A549 (cell line): ENCODE data around the gene SLC9A2. TPM values are rescaled to one million over a fixed set of nuclear protein-coding genes. Genes with fewer than 3 reads are reported as not detected.

Experiments used
- ATAC-seq, 2 experiments: fragments of 200-7000 bp in 1 of 2; fragments of >200 bp in 1 of 2; cut with Nextera tagmentation in 1 of 2; cut with Tn5 transposase in 1 of 2; 3 replicates each; pipeline versions ENCODE4 v1.8.0 to v1.9.1; 2018 to 2020; ENCODE audit warnings: mild to moderate bottlenecking in 1 of 2, moderate library complexity in 1 of 2
- CTCF ChIA-PET: fragments of 300-600 bp; sonication (Branson Sonifier 250); formaldehyde crosslinking; extraction: SDS; loops from one replicate; lab custom pipeline; 2021; ENCODE audit warnings: antibody characterized with exemption, inconsistent platforms; lab: Yijun Ruan, JAX
- POLR2A ChIA-PET: fragments of 350-600 bp; formaldehyde crosslinking; extraction: SDS; loops from one replicate; lab custom pipeline; 2021; ENCODE audit warnings: antibody characterized with exemption, inconsistent platforms; lab: Yijun Ruan, JAX
- DNase-seq, 2 experiments: peaks; one replicate each; pipeline versions ENCODE4 v3.0.0 to v3.0.0-alpha.2; 2011 to 2016; ENCODE audit warnings: low read depth in 1 of 2, low spot score in 1 of 2
- FAIRE-seq: peaks from 2 replicates; lab custom pipeline; 2011; peaks lifted over from hg19 to GRCh38; lab: Jason Lieb, UNC
- H3K27ac ChIP-seq, 2 experiments: fragments of >200 bp; sonication (Bioruptor Twin); formaldehyde crosslinking; 3 replicates each; pipeline ENCODE4 v1.5.1; 2016 to 2017
- H3K4me1 ChIP-seq: fragments of >200 bp; sonication (Bioruptor Twin); formaldehyde crosslinking; 3 replicates; pipeline ENCODE4 v1.6.1; 2016
- H3K4me2 ChIP-seq: fragments of >200 bp; sonication (Bioruptor Twin); formaldehyde crosslinking; 3 replicates; pipeline ENCODE4 v1.6.1; 2016
- H3K4me3 ChIP-seq: fragments of >200 bp; sonication (Bioruptor Twin); formaldehyde crosslinking; 3 replicates; pipeline ENCODE4 v1.5.1; 2016
- H3K9me3 ChIP-seq: fragments of >200 bp; sonication (Bioruptor Twin); formaldehyde crosslinking; 3 replicates; pipeline ENCODE4 v1.6.1; 2016
- CBX2 ChIP-seq: fragments of 200-600 bp; sonication (generic); IDR thresholded peaks from 2 replicates; pipeline ENCODE4 v1.6.1; 2016; ENCODE audit warnings: low read depth, mild to moderate bottlenecking, borderline replicate concordance
- CEBPB ChIP-seq, 2 experiments: fragments of >200 bp in 1 of 2; sonication (Bioruptor Twin) in 1 of 2; formaldehyde crosslinking in 1 of 2; IDR thresholded peaks; 2 replicates each; pipeline ENCODE4 v1.6.1; 2012 to 2016
- CHD2 ChIP-seq: fragments of 150-350 bp; IDR thresholded peaks from 2 replicates; pipeline ENCODE4 v1.6.1; 2014; ENCODE audit warnings: low read length; ENCODE audit not compliant: partially characterized antibody
- EHF ChIP-seq: fragments of 250-450 bp; sonication (Bioruptor Pico); IDR thresholded peaks from 2 replicates; pipeline ENCODE4 v1.5.0; 2020; ENCODE audit warnings: mild to moderate bottlenecking
- EP300 ChIP-seq, 2 experiments: fragments of >200 bp; sonication (Bioruptor Twin); formaldehyde crosslinking; IDR thresholded peaks; 2 replicates in 1 of 2; 3 replicates in 1 of 2; pipeline ENCODE4 v1.6.1; 2016 to 2017
- FOSL2 ChIP-seq, 2 experiments: fragments of 450-650 bp in 1 of 2; fragments of >200 bp in 1 of 2; sonication (Bioruptor Twin) in 1 of 2; formaldehyde crosslinking; IDR thresholded peaks; 2 replicates each; pipeline versions ENCODE4 v1.5.0 to v1.6.1; 2016 to 2020; ENCODE audit warnings: mild to moderate bottlenecking in 1 of 2, moderate library complexity in 1 of 2
- FOXS1 ChIP-seq: fragments of 250-450 bp; sonication (Bioruptor Pico); IDR thresholded peaks from 2 replicates; pipeline ENCODE4 v1.5.0; 2020; ENCODE audit warnings: mild to moderate bottlenecking, moderate library complexity
- GATA3 ChIP-seq: IDR thresholded peaks from 2 replicates; pipeline ENCODE4 v1.6.1; 2012; ENCODE audit warnings: borderline replicate concordance
- HOXB5 ChIP-seq: fragments of 250-450 bp; sonication (Bioruptor Pico); IDR thresholded peaks from 2 replicates; pipeline ENCODE4 v1.5.0; 2020; ENCODE audit warnings: mild to moderate bottlenecking, moderate library complexity
- MAZ ChIP-seq: fragments of 150-350 bp; IDR thresholded peaks from 2 replicates; pipeline ENCODE4 v1.6.1; 2014; ENCODE audit warnings: antibody characterized with exemption, low read depth, low read length, borderline replicate concordance
- PHF8 ChIP-seq: fragments of 200-600 bp; sonication (generic); IDR thresholded peaks from 2 replicates; pipeline ENCODE4 v1.6.1; 2016; ENCODE audit warnings: low read depth, mild to moderate bottlenecking, antibody characterized with exemption, moderate library complexity, borderline replicate concordance
- RAD21 ChIP-seq, 2 experiments: fragments of >200 bp in 1 of 2; sonication (Bioruptor Twin) in 1 of 2; formaldehyde crosslinking in 1 of 2; IDR thresholded peaks in 1 of 2; conservative IDR thresholded peaks in 1 of 2; 2 replicates in 1 of 2; 3 replicates in 1 of 2; pipeline ENCODE4 v1.6.1; 2012 to 2018; ENCODE audit warnings: inconsistent platforms in 1 of 2
- RCOR1 ChIP-seq: fragments of 150-350 bp; IDR thresholded peaks from 2 replicates; pipeline ENCODE4 v1.6.1; 2014; ENCODE audit warnings: antibody characterized with exemption, low read length, low read depth
- RNF2 ChIP-seq: fragments of 200-600 bp; sonication (generic); IDR thresholded peaks from 2 replicates; pipeline ENCODE4 v1.6.1; 2016; ENCODE audit warnings: low read depth, mild to moderate bottlenecking, antibody characterized with exemption, moderate library complexity, borderline replicate concordance
- SREBF2 ChIP-seq: fragments of 450-650 bp; IDR thresholded peaks from 2 replicates; pipeline ENCODE4 v1.6.1; 2014; ENCODE audit warnings: mild to moderate bottlenecking, moderate library complexity
- TP53 ChIP-seq: fragments of 250-450 bp; sonication (Bioruptor Pico); IDR thresholded peaks from 2 replicates; pipeline ENCODE4 v1.5.0; 2021; ENCODE audit warnings: mild to moderate bottlenecking, moderate library complexity
- WGBS: methylation state at CpG from one replicate; pipeline ENCODE4 v1.1.6; 2017; ENCODE audit errors: missing lambda C conversion rate; 5-methylcytosine and 5-hydroxymethylcytosine counted together
- polyA plus RNA-seq, 4 experiments: library from polyadenylated mRNA; depleted of rRNA in 3 of 4; stranded (reverse); fragments of >200 nt; fragmentation: RNase III in 1 of 4; extraction: RNeasy Plus Mini Kit Qiagen cat#74134 plus additional on column Dnase treatment in 1 of 4; gene quantifications; 2 replicates in 3 of 4; 3 replicates in 1 of 4; pipeline ENCODE4 v1.2.3, GENCODE V29; 2011 to 2017
- TF ChIP-seq, protein P1 (sequence below): IDR thresholded peaks from 2 replicates; pipeline ENCODE4 v1.6.1; 2012
- TF ChIP-seq, protein P2 (sequence below): fragments of 250-450 bp; sonication (Bioruptor Pico); IDR thresholded peaks from 2 replicates; pipeline ENCODE4 v1.5.0; 2020; ENCODE audit warnings: low read depth, mild to moderate bottlenecking, moderate library complexity
- TF ChIP-seq, protein P3 (sequence below): IDR thresholded peaks from 2 replicates; pipeline ENCODE4 v1.6.1; 2012; ENCODE audit warnings: low read depth, borderline replicate concordance
- TF ChIP-seq, protein P4 (sequence below): fragments of 450-650 bp; IDR thresholded peaks from 2 replicates; pipeline ENCODE4 v1.6.1; 2014; ENCODE audit warnings: antibody characterized with exemption

The SLC9A2 gene
- polyA plus RNA-seq, 2 of the 4 experiments (the other 2 are of a cell fraction), result 3.0 to 4.1 TPM

DNA sequence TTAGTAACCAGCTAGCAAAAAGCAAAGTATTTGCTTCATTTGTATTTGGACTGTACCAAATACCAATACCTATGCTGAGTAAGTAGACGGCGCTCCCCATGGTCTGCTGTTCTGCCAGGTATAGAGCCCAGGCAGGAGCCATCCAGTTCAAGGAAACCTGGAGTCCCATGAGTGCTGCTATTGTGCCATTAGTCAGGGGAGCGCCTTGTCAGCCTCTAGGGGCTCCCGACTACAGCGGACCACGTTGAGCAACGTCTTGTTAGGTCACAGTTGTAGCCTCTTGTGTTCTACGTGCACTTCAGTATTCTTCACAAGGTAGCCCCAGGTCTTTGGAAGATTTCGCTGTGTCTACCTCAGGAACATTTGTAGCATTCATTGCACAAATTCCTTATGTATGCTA lies 21.6 kb upstream of the SLC9A2 start:
- FAIRE-seq (no peak), ATAC-seq (peak; percentile 34 to 54; a peak in 2 of 6 replicates), DNase-seq (no peak)
- Histone ChIP-seq H3K9me3 (no peaks in the 10 kb centered on the region), H3K4me3 (no peak overlapping the region), H3K4me2 (no peak overlapping the region), H3K27ac (no peak overlapping the region), H3K4me1 (no peaks in the 10 kb centered on the region)
- WGBS, result 56% methylated on average over 9 of the region's 9 CpGs
- ChIA-PET POLR2A (no interaction called here), CTCF (no interaction called here)
- TF ChIP-seq EP300 (IDR thresholded peaks at IDR 0.05) (no peak), CHD2 (no peak), FOSL2 (IDR thresholded peaks at IDR 0.05) (no peak), FOSL2 (CRISPR knock-in tag; IDR thresholded peaks at IDR 0.05) (no peak), RAD21 (conservative IDR thresholded peaks at IDR 0.05 in 1 of 2, IDR thresholded peaks at IDR 0.05 in 1 of 2) (no peak), RCOR1 (no peak), HOXB5 (CRISPR knock-in tag) (no peak), CBX2 (no peak), EHF (CRISPR knock-in tag) (no peak)
- TF ChIP-seq, protein P1, sequence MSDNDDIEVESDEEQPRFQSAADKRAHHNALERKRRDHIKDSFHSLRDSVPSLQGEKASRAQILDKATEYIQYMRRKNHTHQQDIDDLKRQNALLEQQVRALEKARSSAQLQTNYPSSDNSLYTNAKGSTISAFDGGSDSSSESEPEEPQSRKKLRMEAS, result no peak
- TF ChIP-seq, protein P2, sequence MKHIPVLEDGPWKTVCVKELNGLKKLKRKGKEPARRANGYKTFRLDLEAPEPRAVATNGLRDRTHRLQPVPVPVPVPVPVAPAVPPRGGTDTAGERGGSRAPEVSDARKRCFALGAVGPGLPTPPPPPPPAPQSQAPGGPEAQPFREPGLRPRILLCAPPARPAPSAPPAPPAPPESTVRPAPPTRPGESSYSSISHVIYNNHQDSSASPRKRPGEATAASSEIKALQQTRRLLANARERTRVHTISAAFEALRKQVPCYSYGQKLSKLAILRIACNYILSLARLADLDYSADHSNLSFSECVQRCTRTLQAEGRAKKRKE (CRISPR knock-in tag), result no peak
- TF ChIP-seq, protein P3, sequence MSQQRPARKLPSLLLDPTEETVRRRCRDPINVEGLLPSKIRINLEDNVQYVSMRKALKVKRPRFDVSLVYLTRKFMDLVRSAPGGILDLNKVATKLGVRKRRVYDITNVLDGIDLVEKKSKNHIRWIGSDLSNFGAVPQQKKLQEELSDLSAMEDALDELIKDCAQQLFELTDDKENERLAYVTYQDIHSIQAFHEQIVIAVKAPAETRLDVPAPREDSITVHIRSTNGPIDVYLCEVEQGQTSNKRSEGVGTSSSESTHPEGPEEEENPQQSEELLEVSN, result no peak

DNA sequence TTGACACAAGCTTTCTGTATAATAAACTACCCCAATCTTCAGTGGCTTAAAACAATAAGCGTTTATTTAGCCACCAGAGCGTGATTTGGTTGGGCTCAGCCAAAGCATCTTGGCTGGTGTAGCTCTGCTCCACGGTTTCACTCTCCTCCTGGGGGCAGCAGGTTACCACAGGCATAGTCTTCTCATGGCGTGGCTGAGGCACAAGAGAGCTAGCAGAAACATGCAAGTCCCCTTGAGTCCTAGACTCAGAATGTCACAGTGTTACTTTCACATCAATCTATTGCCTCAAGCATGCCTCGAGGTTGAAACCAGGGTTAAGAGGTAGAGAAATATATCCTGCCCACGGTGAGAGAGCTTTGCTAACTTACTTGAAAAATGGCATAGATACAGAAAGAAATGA lies 19.9 kb upstream of the SLC9A2 start:
- H3K4me2 ChIP-seq, result no peak overlapping the region
- CTCF ChIA-PET, result no interaction called here
- ATAC-seq, result no peak
- TF ChIP-seq, protein P4, sequence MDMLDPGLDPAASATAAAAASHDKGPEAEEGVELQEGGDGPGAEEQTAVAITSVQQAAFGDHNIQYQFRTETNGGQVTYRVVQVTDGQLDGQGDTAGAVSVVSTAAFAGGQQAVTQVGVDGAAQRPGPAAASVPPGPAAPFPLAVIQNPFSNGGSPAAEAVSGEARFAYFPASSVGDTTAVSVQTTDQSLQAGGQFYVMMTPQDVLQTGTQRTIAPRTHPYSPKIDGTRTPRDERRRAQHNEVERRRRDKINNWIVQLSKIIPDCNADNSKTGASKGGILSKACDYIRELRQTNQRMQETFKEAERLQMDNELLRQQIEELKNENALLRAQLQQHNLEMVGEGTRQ, result no peak
- TF ChIP-seq, protein P3, result no peak
- no peak for TF ChIP-seq SREBF2
- no peak for TF ChIP-seq CEBPB (IDR thresholded peaks at IDR 0.05)
- no peak for TF ChIP-seq TP53 (CRISPR knock-in tag)
- no peak for TF ChIP-seq MAZ
- no peak for TF ChIP-seq RAD21 (conservative IDR thresholded peaks at IDR 0.05 in 1 of 2, IDR thresholded peaks at IDR 0.05 in 1 of 2)
- TF ChIP-seq GATA3, result no peak
- no peak for TF ChIP-seq PHF8
- no peak overlapping the region for H3K27ac ChIP-seq
- WGBS, result 17% methylated on average over 6 of the region's 6 CpGs
- H3K4me3 ChIP-seq, result no peak overlapping the region
- POLR2A ChIA-PET, result no interaction called here
- FAIRE-seq, result no peak
- no peak for DNase-seq
- H3K4me1 ChIP-seq, result no peaks in the 10 kb centered on the region
- no peaks in the 10 kb centered on the region for H3K9me3 ChIP-seq

DNA sequence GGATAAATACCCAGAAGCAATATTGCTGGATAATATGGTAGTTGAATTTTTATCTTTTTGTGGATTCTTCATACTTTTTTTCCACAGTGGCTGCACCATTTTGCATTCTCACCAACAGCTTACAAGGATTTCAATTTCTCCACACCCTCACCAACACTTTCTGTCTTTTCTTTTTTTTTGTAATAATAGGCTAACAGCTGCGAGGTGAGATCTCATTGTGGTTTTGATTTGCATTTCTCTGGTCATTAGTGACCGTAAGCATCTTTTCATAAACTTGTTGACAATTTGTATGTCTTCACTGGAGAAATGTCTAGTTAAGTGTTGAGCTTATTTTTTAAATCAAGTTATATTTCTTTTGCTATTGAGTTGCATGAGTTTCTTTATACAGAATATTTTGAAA lies 17.6 kb upstream of the SLC9A2 start:
- ATAC-seq, result no peak
- TF ChIP-seq MAZ (no peak), RNF2 (no peak), FOXS1 (CRISPR knock-in tag) (no peak)
- TF ChIP-seq, all 56 proteins: peak for 0
- no peak for FAIRE-seq
- no peaks in the 10 kb centered on the region for H3K9me3 ChIP-seq
- H3K4me3 ChIP-seq, result no peak overlapping the region
- no peak overlapping the region for H3K27ac ChIP-seq
- POLR2A ChIA-PET, result no interaction called here
- WGBS, result 52% methylated on average over 2 of the region's 2 CpGs
- H3K4me2 ChIP-seq, result no peak overlapping the region
- peaks cover 8% of the 10 kb centered on the region; the same call in 1 of the 3 replicates for H3K4me1 ChIP-seq
- no peak for DNase-seq
- CTCF ChIA-PET, result interaction anchor here (1.2 to 1.8 kb wide), 2 partner anchors 14 to 131 kb away, joined by 3 to 8 read pairs; no protein-coding TSS in a partner anchor
